Measurements from ENCODE around the gene CER1. TPM values are rescaled to one million over a fixed set of nuclear protein-coding genes. Genes with fewer than 3 reads are reported as not detected.

The CER1 gene
- total and polyA plus RNA-seq, 10 of the 15 experiments (the other 5 are each of a cell fraction or from before 2014, with no cell fraction given), result not detected

- intact Hi-C loops (cut with micrococcal nuclease; ENCODE audit: unreplicated experiment), result no loop called here
Observed at GRCh38 chr9:14731294-14731981, 8.9 kb upstream of the CER1 start.

More at GRCh38 chr9:14731294-14731981, 8.9 kb upstream of the CER1 start:
- 100% methylated on average over 1 of the region's 1 CpG for WGBS (ENCODE audit: insufficient coverage, insufficient replicate concordance, low lambda C conversion rate, missing lambda C conversion rate)
- H3K9ac ChIP-seq (ENCODE audit: control insufficient read depth, insufficient read depth, low read length), result no peak overlapping the region
- H3K79me2 ChIP-seq (ENCODE audit: control insufficient read depth, insufficient read depth, low read length), result no peaks in the 10 kb centered on the region
- H3K4me1 ChIP-seq (ENCODE audit: control insufficient read depth, insufficient read depth, low read length), result no peaks in the 10 kb centered on the region
- POLR2A ChIA-PET, result no interaction called here
- SMC1A ChIA-PET (ENCODE audit: uncharacterized antibody, unreplicated experiment), result no interaction called here
- in situ Hi-C loops (cut with MboI), result no loop called here
- no TSS peak for BruUV-seq (replicated peaks)
- no peak overlapping the region for H3K27ac ChIP-seq (ENCODE audit: control insufficient read depth, insufficient read depth)
- RAD21 ChIA-PET (ENCODE audit: unreplicated experiment), result interaction anchor here (0.9 kb wide), 1 partner anchor 20 kb away, joined by 3 read pairs; no protein-coding TSS in a partner anchor
- no peak for DNase-seq (ENCODE audit: low read depth, low spot score)
- TF ChIP-seq KDM1A (IDR thresholded peaks at IDR 0.05; ENCODE audit: borderline replicate concordance) (no peak), NFYB (IDR thresholded peaks at IDR 0.05; ENCODE audit: insufficient read depth, low read depth, low read length) (no peak), ZNF622 (IDR thresholded peaks at IDR 0.05) (no peak), RELA (IDR thresholded peaks at IDR 0.05; ENCODE audit: borderline replicate concordance, partially characterized antibody) (no peak), IKZF1 (conservative IDR thresholded peaks at IDR 0.05) (no peak), ZBTB33 (IDR thresholded peaks at IDR 0.05) (no peak), BACH1 (IDR thresholded peaks at IDR 0.05; ENCODE audit: borderline replicate concordance) (no peak), IKZF2 (IDR thresholded peaks at IDR 0.05) (no peak), SP1 (IDR thresholded peaks at IDR 0.05; ENCODE audit: low read depth, low read length) (no peak), CHD1 (IDR thresholded peaks at IDR 0.05; ENCODE audit: low read depth, low read length) (no peak)
- H3K4me2 ChIP-seq (ENCODE audit: control insufficient read depth, insufficient read depth), result no peak overlapping the region
- no peak overlapping the region for H3K4me3 ChIP-seq
- H3K9me3 ChIP-seq (replicated peaks; ENCODE audit: control insufficient read depth, insufficient read depth, low read length), result no peaks in the 10 kb centered on the region
- no peaks in the 10 kb centered on the region for H4K20me1 ChIP-seq (ENCODE audit: control insufficient read depth, insufficient read depth)
- FAIRE-seq, result no peak
- ATAC-seq, result no peak
- no peaks in the 10 kb centered on the region for H3K27me3 ChIP-seq (replicated peaks in 1 of 2; ENCODE audit: control insufficient read depth in 2 of 2, insufficient read depth in 2 of 2, low read length in 1 of 2)
- no peak overlapping the region for H2AFZ ChIP-seq (ENCODE audit: control insufficient read depth, low read depth, low read length)
- CTCF ChIA-PET, result interaction anchor here (1.3 kb wide), 1 partner anchor 38 kb away, joined by 4 read pairs; no protein-coding TSS in a partner anchor
- H3K36me3 ChIP-seq (ENCODE audit: control insufficient read depth in 2 of 2, insufficient read depth in 2 of 2, low read length in 1 of 2), result no peaks in the 10 kb centered on the region

Data from GM12878 (cell line).